H9 (cell line): ENCODE measurements around the gene POU6F2. TPM values are rescaled to one million over a fixed set of nuclear protein-coding genes. Genes with fewer than 3 reads are reported as not detected.

ENCODE experiments used
- DNase-seq: peaks from one replicate; pipeline ENCODE4 v3.0.0-alpha.2; 2017
- H2AFZ ChIP-seq: one replicate; pipeline ENCODE4 v1.6.1; 2013; ENCODE audit warnings: mild to moderate bottlenecking, low read length, control low read depth, moderate library complexity
- H2AK5ac ChIP-seq: 2 replicates; pipeline ENCODE4 v1.6.1; 2013; ENCODE audit warnings: low read length, control low read depth, mixed read lengths; ENCODE audit not compliant: insufficient read length
- H2BK120ac ChIP-seq: one replicate; pipeline ENCODE4 v1.6.1; 2013; ENCODE audit warnings: low read depth, mild to moderate bottlenecking, low read length, control low read depth, inconsistent platforms; ENCODE audit not compliant: poor library complexity, severe bottlenecking
- H2BK12ac ChIP-seq: 2 replicates; pipeline ENCODE4 v1.6.1; 2013; ENCODE audit warnings: low read length, control low read depth, mixed read lengths, low read depth; ENCODE audit not compliant: insufficient read length
- H2BK15ac ChIP-seq: 2 replicates; pipeline ENCODE4 v1.6.1; 2013; ENCODE audit warnings: low read depth, low read length, control low read depth
- H2BK20ac ChIP-seq: one replicate; pipeline ENCODE4 v1.6.1; 2013; ENCODE audit warnings: low read depth, mild to moderate bottlenecking, low read length, control low read depth, inconsistent platforms; ENCODE audit not compliant: poor library complexity, severe bottlenecking
- H2BK5ac ChIP-seq: 2 replicates; pipeline ENCODE4 v1.6.1; 2013; ENCODE audit warnings: low read length, control low read depth, mixed read lengths; ENCODE audit not compliant: insufficient read length
- H3K14ac ChIP-seq: 2 replicates; pipeline ENCODE4 v1.6.1; 2013; ENCODE audit warnings: low read length, control low read depth; ENCODE audit not compliant: insufficient read depth
- H3K18ac ChIP-seq: 2 replicates; pipeline ENCODE4 v1.6.1; 2013; ENCODE audit warnings: low read depth, mild to moderate bottlenecking, mixed read lengths, low read length, control low read depth; ENCODE audit not compliant: insufficient read length
- H3K23ac ChIP-seq: 2 replicates; pipeline ENCODE4 v1.6.1; 2013; ENCODE audit warnings: low read length, control low read depth, mixed read lengths, low read depth; ENCODE audit not compliant: insufficient read length
- H3K23me2 ChIP-seq: 2 replicates; pipeline ENCODE4 v1.6.1; 2013; ENCODE audit warnings: low read depth, mild to moderate bottlenecking, mixed read lengths, low read length, control low read depth; ENCODE audit not compliant: insufficient read length, poor library complexity, severe bottlenecking
- H3K27ac ChIP-seq: 2 replicates; pipeline ENCODE4 v1.5.1; 2013; ENCODE audit warnings: low read length, control low read depth, mixed read lengths, low read depth; ENCODE audit not compliant: insufficient read length
- H3K27me3 ChIP-seq: 2 replicates; pipeline ENCODE4 v1.6.1; 2013; ENCODE audit warnings: low read length, control low read depth, inconsistent platforms; ENCODE audit not compliant: insufficient read depth
- H3K4ac ChIP-seq: 2 replicates; pipeline ENCODE4 v1.6.1; 2013; ENCODE audit warnings: low read depth, mild to moderate bottlenecking, control low read depth, inconsistent platforms, low read length, moderate library complexity
- H3K4me1 ChIP-seq: 2 replicates; pipeline ENCODE4 v1.6.1; 2013; ENCODE audit warnings: low read length, control low read depth, inconsistent platforms; ENCODE audit not compliant: insufficient read depth
- H3K4me2 ChIP-seq: 2 replicates; pipeline ENCODE4 v1.6.1; 2013; ENCODE audit warnings: low read length, control low read depth, mixed read lengths; ENCODE audit not compliant: insufficient read length, insufficient read depth
- H3K56ac ChIP-seq: 2 replicates; pipeline ENCODE4 v1.6.1; 2013; ENCODE audit warnings: low read depth, mild to moderate bottlenecking, mixed read lengths, low read length, control low read depth; ENCODE audit not compliant: insufficient read length
- H3K79me1 ChIP-seq: 2 replicates; pipeline ENCODE4 v1.6.1; 2013; ENCODE audit warnings: low read depth, mild to moderate bottlenecking, moderate library complexity, low read length, control low read depth, inconsistent platforms; ENCODE audit not compliant: insufficient read depth, poor library complexity, severe bottlenecking
- H3K79me2 ChIP-seq: 2 replicates; pipeline ENCODE4 v1.6.1; 2013; ENCODE audit warnings: low read length, control low read depth, inconsistent platforms; ENCODE audit not compliant: insufficient read depth
- H3K9ac ChIP-seq: 2 replicates; pipeline ENCODE4 v1.6.1; 2013; ENCODE audit warnings: low read length, control low read depth, mixed read lengths; ENCODE audit not compliant: insufficient read length; ENCODE audit errors: extremely low read depth
- H3K9me3 ChIP-seq: one replicate; pipeline ENCODE4 v1.6.1; 2013; ENCODE audit warnings: low read depth, low read length, inconsistent platforms; ENCODE audit not compliant: control insufficient read depth
- H3T11ph ChIP-seq: one replicate; pipeline ENCODE4 v1.6.1; 2013; ENCODE audit warnings: mild to moderate bottlenecking, low read length, control low read depth, inconsistent platforms
- H4K20me1 ChIP-seq: one replicate; pipeline ENCODE4 v1.6.1; 2013; ENCODE audit not compliant: control insufficient read depth, insufficient read length, insufficient read depth
- H4K5ac ChIP-seq: 2 replicates; pipeline ENCODE4 v1.6.1; 2013; ENCODE audit warnings: low read depth, mild to moderate bottlenecking, mixed read lengths, low read length, control low read depth; ENCODE audit not compliant: insufficient read length
- H4K8ac ChIP-seq: replicated peaks from 2 replicates; pipeline ENCODE4 v1.6.1; 2013; ENCODE audit warnings: low read length, control low read depth, mixed read lengths, low read depth; ENCODE audit not compliant: insufficient read length
- H4K91ac ChIP-seq: 2 replicates; pipeline ENCODE4 v1.6.1; 2013; ENCODE audit warnings: low read depth, mild to moderate bottlenecking, moderate library complexity, mixed read lengths, low read length, control low read depth; ENCODE audit not compliant: insufficient read length
- H3K27ac Mint-ChIP-seq, 3 experiments: 2 replicates in 2 of 3; 3 replicates in 1 of 3; pipeline ENCODE4 v1.8.0; 2020 to 2021; ENCODE audit warnings: mixed read lengths in 3 of 3, mild to moderate bottlenecking in 1 of 3, moderate library complexity in 1 of 3
- H3K27me3 Mint-ChIP-seq: 2 replicates; pipeline ENCODE4 v1.8.0; 2021; ENCODE audit warnings: low read depth, mild to moderate bottlenecking, moderate library complexity, mixed read lengths
- H3K36me3 Mint-ChIP-seq, 3 experiments: 2 replicates in 2 of 3; 3 replicates in 1 of 3; pipeline ENCODE4 v1.8.0; 2020 to 2021; ENCODE audit warnings: low read depth in 3 of 3, mixed read lengths in 3 of 3; ENCODE audit not compliant: insufficient read depth in 1 of 3
- H3K4me1 Mint-ChIP-seq, 2 experiments: 2 replicates each; pipeline ENCODE4 v1.8.0; 2020; ENCODE audit warnings: mixed read lengths in 2 of 2
- H3K4me3 Mint-ChIP-seq, 2 experiments: 2 replicates in 1 of 2; 3 replicates in 1 of 2; pipeline ENCODE4 v1.8.0; 2020 to 2021; ENCODE audit warnings: mild to moderate bottlenecking in 2 of 2, mixed read lengths in 2 of 2, moderate library complexity in 1 of 2
- H3K9me3 Mint-ChIP-seq, 2 experiments: 2 replicates in 1 of 2; 3 replicates in 1 of 2; pipeline ENCODE4 v1.8.0; 2020; ENCODE audit warnings: mild to moderate bottlenecking in 2 of 2, mixed read lengths in 2 of 2, moderate library complexity in 1 of 2
- CTCF ChIP-seq: fragments of 200-600 bp; sonication (generic); conservative IDR thresholded peaks from 3 replicates; pipeline ENCODE4 v1.8.0; 2021; ENCODE audit warnings: antibody characterized with exemption, mild to moderate bottlenecking
- WGBS: extraction: QIAGEN DNeasy Blood & Tissue Kit; methylation state at CpG from one replicate; pipeline ENCODE4 v1.1.7; 2013; ENCODE audit warnings: missing lambda C conversion rate, low lambda C conversion rate, mixed read lengths; ENCODE audit not compliant: insufficient read length; ENCODE audit errors: extremely low coverage; 5-methylcytosine and 5-hydroxymethylcytosine counted together
- total RNA-seq: library from RNA; stranded (reverse); gene quantifications from 2 replicates; pipeline ENCODE4 v1.2.1, GENCODE V29; 2021

The POU6F2 gene
- total RNA-seq, 1 experiment from 2014 or later = 1.9 TPM

- H3K4me1 Mint-ChIP-seq = peaks cover 8 to 11% of the 10 kb centered on the region in 2 experiments
Measured at GRCh38 chr7:39183796-39184195, 206.1 kb downstream of the POU6F2 start.

More at GRCh38 chr7:39183796-39184195, 206.1 kb downstream of the POU6F2 start:
- Mint-ChIP-seq H3K9me3 (peaks cover 9% of the 10 kb centered on the region in 2 experiments), H3K27ac (no peak overlapping the region), H3K36me3 (peaks cover 8 to 9% (median 8%) of the 10 kb centered on the region in 3 experiments), H3K27me3 (no peaks in the 10 kb centered on the region), H3K4me3 (no peak overlapping the region)
- H4K91ac ChIP-seq = no peak overlapping the region
- no peak overlapping the region for H2BK5ac ChIP-seq
- no peak overlapping the region for H3K18ac ChIP-seq
- H3K9ac ChIP-seq = no peak overlapping the region
- no peak for DNase-seq
- no peak overlapping the region for H2AK5ac ChIP-seq
- no peak overlapping the region for H2BK120ac ChIP-seq
- no peak overlapping the region for H2BK15ac ChIP-seq
- H3K27ac ChIP-seq = no peak overlapping the region
- no peak overlapping the region for H4K8ac ChIP-seq
- no peak overlapping the region for H3K4me2 ChIP-seq
- H4K5ac ChIP-seq = no peak overlapping the region
- H3K79me2 ChIP-seq = no peaks in the 10 kb centered on the region
- TF ChIP-seq CTCF = no peak
- H2BK12ac ChIP-seq = no peak overlapping the region
- no peak overlapping the region for H3K14ac ChIP-seq
- no peak overlapping the region for H3K4ac ChIP-seq
- no peaks in the 10 kb centered on the region for H3K79me1 ChIP-seq
- 100% methylated on average over 1 of the region's 2 CpGs for WGBS
- no peaks in the 10 kb centered on the region for H4K20me1 ChIP-seq
- H2BK20ac ChIP-seq = no peak overlapping the region
- H3K4me1 ChIP-seq = peaks cover 5% of the 10 kb centered on the region; the same call in 1 of the 2 replicates
- H3K23ac ChIP-seq = no peak overlapping the region
- H3K23me2 ChIP-seq = no peaks in the 10 kb centered on the region
- no peak overlapping the region for H3K56ac ChIP-seq
- H3T11ph ChIP-seq = no peak overlapping the region
- H3K9me3 ChIP-seq = no peaks in the 10 kb centered on the region
- no peak overlapping the region for H2AFZ ChIP-seq
- H3K27me3 ChIP-seq = no peaks in the 10 kb centered on the region
